Measurements from ENCODE around the gene RNF2. TPM values are rescaled to one million over a fixed set of nuclear protein-coding genes. Genes with fewer than 3 reads are reported as not detected.

RNF2 gene
- total RNA-seq, 1 experiment from 2014 or later = 26.2 TPM

GRCh38 chr1:185087746-185088145 is 42.4 kb downstream of the RNF2 start:
- H4K20me1 ChIP-seq (ENCODE audit: insufficient read depth) = no peaks in the 10 kb centered on the region
- ChIA-PET CTCF (interaction anchor here (0.7 kb wide), 1 partner anchor 362 kb away, joined by 4 read pairs; no protein-coding TSS in a partner anchor), POLR2A (ENCODE audit: unreplicated experiment) (no interaction called here)
- H2AFZ ChIP-seq = no peak overlapping the region
- no peak for DNase-seq
- H3K4me1 ChIP-seq (replicated peaks; ENCODE audit: insufficient read depth) = no peaks in the 10 kb centered on the region
- TF ChIP-seq EZH2 (IDR thresholded peaks at IDR 0.05; ENCODE audit: low read depth) (no peak), CTCF (conservative IDR thresholded peaks at IDR 0.05) (no peak)
- no peaks in the 10 kb centered on the region for H3K27me3 ChIP-seq (ENCODE audit: insufficient read depth, low read depth)
- intact Hi-C loops (cut with micrococcal nuclease; ENCODE audit: unreplicated experiment) = no loop called here
- H3K79me2 ChIP-seq (ENCODE audit: low read depth) = peaks cover 28% of the 10 kb centered on the region; the same call in 1 of the 2 replicates
- no peak overlapping the region for H3K27ac ChIP-seq
- no peaks in the 10 kb centered on the region for H3F3A ChIP-seq (ENCODE audit: insufficient read depth, low read depth)
- no TSS peak for BruUV-seq (replicated peaks)
- H3K36me3 ChIP-seq (ENCODE audit: low read depth) = 0 out of 2 replicates have a peak, but pooled peaks cover 7% of the 10 kb centered on the region
- no peak overlapping the region for H3K4me3 ChIP-seq
- H3K9me3 ChIP-seq (ENCODE audit: insufficient read depth, low read depth) = no peaks in the 10 kb centered on the region
- H3K4me2 ChIP-seq = no peak overlapping the region
- no peaks in the 10 kb centered on the region for H3K9me2 ChIP-seq (ENCODE audit: insufficient read depth)

- no peak for DNase-seq
- Histone ChIP-seq H4K20me1 (ENCODE audit: insufficient read depth) (no peaks in the 10 kb centered on the region), H3K9me2 (ENCODE audit: insufficient read depth) (no peaks in the 10 kb centered on the region), H2AFZ (no peak overlapping the region), H3K9me3 (ENCODE audit: insufficient read depth, low read depth) (no peaks in the 10 kb centered on the region), H3F3A (ENCODE audit: insufficient read depth, low read depth) (no peaks in the 10 kb centered on the region; the same call in 1 of the 2 replicates), H3K4me1 (replicated peaks; ENCODE audit: insufficient read depth) (no peaks in the 10 kb centered on the region), H3K79me2 (ENCODE audit: low read depth) (0 out of 2 replicates have a peak, but pooled peaks cover under 1% of the 10 kb centered on the region), H3K27me3 (ENCODE audit: insufficient read depth, low read depth) (no peaks in the 10 kb centered on the region), H3K27ac (no peak overlapping the region), H3K36me3 (ENCODE audit: low read depth) (0 out of 2 replicates have a peak, but pooled peaks cover 13% of the 10 kb centered on the region), H3K4me3 (no peak overlapping the region), H3K4me2 (no peak overlapping the region)
- CTCF ChIA-PET = no interaction called here
- intact Hi-C loops (cut with micrococcal nuclease; ENCODE audit: unreplicated experiment) = no loop called here
- no TSS peak for BruUV-seq (replicated peaks)
- TF ChIP-seq EZH2 (IDR thresholded peaks at IDR 0.05; ENCODE audit: low read depth) (no peak), CTCF (conservative IDR thresholded peaks at IDR 0.05) (no peak)
- POLR2A ChIA-PET (ENCODE audit: unreplicated experiment) = interaction anchor here (0.5 kb wide), 1 partner anchor 172 kb away, joined by 4 read pairs; no protein-coding TSS in a partner anchor
Measured at GRCh38 chr1:185091480-185091879, 46.1 kb downstream of the RNF2 start.

GRCh38 chr1:185094761-185095160 is 49.4 kb downstream of the RNF2 start:
- CTCF ChIA-PET = no interaction called here
- BruUV-seq (replicated peaks) = no TSS peak
- intact Hi-C loops (cut with micrococcal nuclease; ENCODE audit: unreplicated experiment) = no loop called here
- Histone ChIP-seq H3K4me3 (no peak overlapping the region), H3K27ac (no peak overlapping the region), H3K4me1 (replicated peaks; ENCODE audit: insufficient read depth) (no peaks in the 10 kb centered on the region), H3K9me2 (ENCODE audit: insufficient read depth) (no peaks in the 10 kb centered on the region), H3K9me3 (ENCODE audit: insufficient read depth, low read depth) (no peaks in the 10 kb centered on the region), H3K4me2 (no peak overlapping the region), H3K36me3 (ENCODE audit: low read depth) (peaks cover 7% of the 10 kb centered on the region; the same call in 1 of the 2 replicates), H4K20me1 (ENCODE audit: insufficient read depth) (no peaks in the 10 kb centered on the region; the same call in 1 of the 2 replicates), H2AFZ (no peak overlapping the region), H3F3A (ENCODE audit: insufficient read depth, low read depth) (no peaks in the 10 kb centered on the region; the same call in 1 of the 2 replicates), H3K27me3 (ENCODE audit: insufficient read depth, low read depth) (no peaks in the 10 kb centered on the region), H3K79me2 (ENCODE audit: low read depth) (no peaks in the 10 kb centered on the region)
- POLR2A ChIA-PET (ENCODE audit: unreplicated experiment) = no interaction called here
- no peak for DNase-seq
- TF ChIP-seq CTCF (conservative IDR thresholded peaks at IDR 0.05) (no peak), EZH2 (IDR thresholded peaks at IDR 0.05; ENCODE audit: low read depth) (no peak)
